ENCODE measurements around the gene CYRIA.

GRCh38 chr2:16628314-16628713 is 37.3 kb downstream of the CYRIA start:
- TF ChIP-seq EZH2 (IDR thresholded peaks at IDR 0.05), result no peak
- no peak for TF ChIP-seq CTCF (IDR thresholded peaks at IDR 0.05)
- TF ChIP-seq EZH2phosphoT487 (IDR thresholded peaks at IDR 0.05), result no peak

Data from neural progenitor cell (in vitro differentiated cells).